ENCODE results near the gene TNS3.

Gene TNS3

DNA sequence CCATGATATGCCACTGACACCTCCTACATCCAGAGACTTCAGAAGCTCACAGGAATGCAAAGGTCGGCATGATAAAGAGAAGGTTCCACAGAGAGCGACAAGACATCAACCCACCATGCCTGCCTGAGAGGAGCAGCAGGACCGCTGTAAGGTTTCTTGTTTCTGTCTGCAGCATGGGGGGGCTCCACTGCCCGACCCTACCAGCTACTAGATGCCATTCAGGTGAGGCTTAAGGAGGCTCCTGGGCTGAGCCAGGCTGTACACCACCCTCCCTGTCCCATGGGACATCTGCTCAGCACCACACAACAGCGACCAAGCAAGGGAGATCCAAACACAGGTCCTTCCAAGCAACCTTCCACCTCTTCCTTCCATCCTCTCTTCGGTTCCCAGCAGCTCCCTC, 234.6 kb downstream of the TNS3 start:
- DNase-seq (ENCODE audit: low read depth, low spot score): no peak

DNA sequence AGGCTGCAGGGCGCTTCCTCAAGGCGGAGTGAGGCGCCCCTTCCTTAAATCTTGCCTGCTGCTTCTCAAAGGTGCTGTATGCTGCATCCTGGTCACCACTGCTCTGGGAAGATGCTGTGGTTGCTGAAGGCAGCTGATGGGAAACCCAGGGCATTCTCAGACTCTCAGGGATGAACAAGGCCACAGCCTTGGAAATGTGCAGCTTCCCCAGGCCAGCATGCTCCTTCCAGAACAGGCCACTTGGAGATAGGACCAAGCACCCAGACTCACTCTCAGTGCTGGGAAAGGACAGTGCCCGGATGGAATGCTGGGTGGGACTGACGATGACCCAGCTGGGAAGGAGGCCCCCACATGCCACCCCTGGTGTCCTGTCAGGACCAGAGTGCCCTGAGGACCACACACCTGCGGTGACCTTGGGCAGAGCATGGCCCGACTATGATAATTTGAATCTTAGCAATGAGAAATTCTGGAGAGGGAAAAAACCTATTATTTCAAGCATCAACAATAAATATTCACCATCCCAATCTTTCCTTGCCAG, 235.5 kb downstream of the TNS3 start:
- DNase-seq (ENCODE audit: low read depth, low spot score): no peak

GRCh38 chr7:47345857-47346298, 236.0 kb downstream of the TNS3 start:
- no peak for DNase-seq (ENCODE audit: low read depth, low spot score)

DNA sequence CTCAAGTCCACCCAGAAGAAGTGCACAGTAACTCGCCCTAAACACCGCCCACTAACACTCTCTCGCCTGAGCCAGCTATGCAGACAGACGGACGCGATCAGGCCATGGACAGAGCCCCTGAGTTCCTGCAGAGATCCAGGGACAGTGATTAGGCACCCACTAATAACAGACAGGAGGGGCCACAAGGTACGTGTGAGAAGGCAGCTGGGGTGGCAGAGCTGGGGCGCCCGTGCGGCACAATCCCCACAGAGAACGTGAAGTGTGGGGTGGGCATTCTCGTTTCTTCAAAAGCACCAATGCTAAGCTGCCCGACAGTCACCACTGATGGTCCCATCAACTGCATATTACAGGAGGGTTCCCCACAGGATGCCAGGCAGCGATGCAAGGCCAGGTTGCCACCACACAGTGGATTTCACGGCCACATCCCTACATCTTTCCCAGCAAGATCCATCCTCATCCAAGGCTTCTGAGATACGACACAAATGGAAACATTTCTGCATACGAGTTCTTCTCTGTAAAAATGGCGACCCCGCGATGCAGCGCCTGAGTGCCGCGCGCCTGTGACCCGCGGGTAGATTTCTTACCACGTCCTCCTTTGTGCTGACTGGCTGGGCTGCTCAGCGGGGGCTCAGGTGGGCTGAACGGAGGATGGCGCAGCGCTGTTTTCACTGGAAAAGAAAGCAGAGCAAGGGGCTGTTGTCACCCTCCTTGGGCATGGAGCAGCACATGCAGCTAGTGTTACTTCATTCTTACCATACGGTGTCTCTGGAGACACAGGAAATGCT, 237.5 kb downstream of the TNS3 start:
- no peak for DNase-seq (ENCODE audit: low read depth, low spot score)

DNA sequence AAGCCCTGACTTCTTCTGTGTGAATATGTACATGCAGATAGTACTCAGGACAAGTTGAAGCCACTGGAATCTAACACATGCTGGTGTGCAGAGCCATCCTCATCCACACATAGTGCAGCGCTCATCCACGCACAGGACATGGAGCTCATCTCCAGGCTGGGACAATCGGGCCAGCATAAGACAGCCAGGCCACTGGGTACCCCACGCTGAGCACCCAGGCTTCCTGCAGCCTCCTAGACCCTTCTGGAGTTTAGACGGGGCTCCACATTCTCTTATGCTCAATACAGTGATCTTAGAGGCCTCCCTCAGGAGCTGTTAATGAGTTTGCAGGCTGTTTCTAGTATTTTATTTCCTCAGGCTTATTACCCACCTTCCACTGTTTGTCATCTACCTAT, 238.9 kb downstream of the TNS3 start:
- DNase-seq (ENCODE audit: low read depth, low spot score): no peak

GRCh38 chr7:47342296-47343060, 239.4 kb downstream of the TNS3 start:
- DNase-seq (ENCODE audit: low read depth, low spot score): no peak

GRCh38 chr7:47340517-47340916, 241.4 kb downstream of the TNS3 start:
- no peak for DNase-seq (ENCODE audit: low read depth, low spot score)

- DNase-seq (ENCODE audit: low read depth, low spot score): no peak
Measured at GRCh38 chr7:47338026-47338425, 243.9 kb downstream of the TNS3 start.

- no peak for DNase-seq (ENCODE audit: low read depth, low spot score)
Measured at GRCh38 chr7:47337531-47337930, 244.4 kb downstream of the TNS3 start.

DNA sequence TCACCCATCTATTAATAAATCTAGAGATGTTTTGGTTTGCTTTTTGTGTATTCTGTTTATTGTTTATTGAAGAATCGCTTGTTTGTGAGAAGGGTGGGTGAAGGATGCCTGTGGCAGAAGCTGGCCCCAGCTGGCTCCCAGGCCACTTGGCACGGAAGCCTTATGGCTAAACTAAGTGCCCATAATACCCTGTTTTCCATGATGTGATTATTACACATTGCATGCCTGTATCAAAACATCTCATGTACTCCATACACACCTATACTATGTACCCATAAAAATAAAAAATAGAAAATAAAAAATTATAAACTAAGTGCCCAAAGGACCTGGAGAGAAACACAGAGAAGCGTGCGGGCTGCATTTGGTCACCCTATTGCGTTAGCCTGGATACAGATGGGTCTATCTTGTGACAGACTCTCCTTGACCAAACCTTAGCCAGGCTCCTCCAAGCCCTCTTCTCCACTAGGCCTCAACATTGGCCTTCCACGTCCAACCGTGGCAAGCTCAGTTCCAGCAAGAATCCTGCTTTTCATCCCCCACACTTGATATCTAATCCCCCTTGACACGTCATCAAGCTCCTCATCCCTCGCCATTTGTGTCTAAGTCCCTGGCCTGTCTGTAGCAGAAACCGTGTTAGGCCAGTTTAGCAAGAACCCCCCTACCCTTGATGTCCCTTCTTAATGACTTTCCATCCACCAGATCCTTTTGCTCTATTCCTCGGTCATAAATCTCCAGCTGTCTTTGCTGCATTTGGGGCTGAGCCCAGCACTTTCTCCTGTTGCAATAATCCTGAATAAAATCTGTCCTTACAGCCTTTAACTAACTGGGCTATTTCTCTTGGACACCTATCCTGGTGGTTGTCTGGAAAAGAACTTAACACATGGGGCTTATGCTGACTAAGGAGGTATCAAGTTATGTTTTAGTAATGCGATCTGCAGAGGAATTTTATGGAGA, 245.2 kb downstream of the TNS3 start:
- DNase-seq (ENCODE audit: low read depth, low spot score): no peak

DNA sequence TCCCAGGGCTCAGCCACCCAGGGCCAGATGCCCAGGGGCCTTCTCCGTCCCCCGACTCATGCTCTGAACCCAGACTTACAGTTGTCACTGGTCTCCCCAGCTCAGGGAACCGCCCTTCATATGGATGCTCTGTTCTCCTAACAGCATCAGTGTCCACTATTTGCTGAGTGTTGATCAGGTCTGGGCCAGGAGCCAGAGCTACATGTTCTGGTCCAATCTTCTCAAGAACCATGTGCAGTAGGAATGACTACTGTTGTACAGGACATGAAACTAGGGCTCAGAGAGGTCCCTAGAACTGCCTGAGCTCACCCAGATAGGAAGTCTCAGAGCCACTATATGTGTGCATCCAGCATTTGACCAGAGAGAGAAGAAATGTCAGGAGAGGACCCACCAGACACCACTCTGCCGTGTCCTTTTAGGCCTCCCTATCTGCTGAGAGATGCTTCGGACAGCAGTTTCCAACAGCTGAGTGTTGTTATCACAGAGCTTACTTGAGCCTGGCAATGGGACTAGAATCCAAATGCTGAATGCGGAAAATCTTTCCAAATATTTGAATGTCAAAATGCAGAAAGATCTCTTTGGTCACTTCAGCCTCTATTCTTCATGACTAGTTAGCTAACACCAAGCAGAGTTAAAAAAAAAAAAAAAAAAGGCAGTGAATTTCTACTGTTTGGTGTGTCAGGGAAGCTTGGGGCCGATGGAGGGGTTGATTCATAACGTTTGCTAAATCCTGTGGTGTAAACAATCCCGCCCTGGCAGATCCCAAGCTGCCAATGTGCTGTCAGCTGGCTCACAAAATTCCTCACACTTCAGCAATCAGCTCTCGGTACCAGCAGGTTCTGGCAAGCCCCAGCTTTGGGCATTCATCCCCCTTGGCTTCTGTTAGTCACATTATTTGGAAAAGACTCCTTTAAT, 246.1 kb downstream of the TNS3 start:
- DNase-seq (ENCODE audit: low read depth, low spot score): no peak

GRCh38 chr7:47335071-47335470, 246.8 kb downstream of the TNS3 start:
- DNase-seq (ENCODE audit: low read depth, low spot score): no peak

DNA sequence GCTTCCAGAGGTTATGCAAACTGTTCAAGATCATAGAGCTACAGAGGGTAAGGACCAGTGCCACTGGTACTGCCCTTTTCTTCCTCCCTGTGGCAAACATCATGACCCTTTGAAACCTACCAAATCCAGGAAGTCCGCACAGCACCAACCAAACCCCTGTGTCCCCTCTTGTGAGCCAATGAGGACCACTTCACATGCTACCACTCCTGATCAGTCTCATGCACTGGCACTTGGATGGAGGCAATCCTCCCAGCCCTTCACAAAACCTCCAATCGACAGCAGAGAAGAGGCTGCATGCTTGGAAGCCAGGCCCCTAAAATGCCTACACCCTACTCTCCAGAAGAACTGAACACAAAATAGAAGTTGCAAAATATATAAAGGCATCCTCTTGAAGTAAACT, 248.0 kb downstream of the TNS3 start:
- DNase-seq (ENCODE audit: low read depth, low spot score): no peak

- no peak for DNase-seq (ENCODE audit: low read depth, low spot score)
Measured at GRCh38 chr7:47333554-47333887, 248.4 kb downstream of the TNS3 start.

- no peak for DNase-seq (ENCODE audit: low read depth, low spot score)
Measured at GRCh38 chr7:47332681-47333553, 249.0 kb downstream of the TNS3 start.

- no peak for DNase-seq (ENCODE audit: low read depth, low spot score)
Measured at GRCh38 chr7:47332213-47332612, 249.7 kb downstream of the TNS3 start.

GRCh38 chr7:47331179-47331565, 250.7 kb downstream of the TNS3 start:
- no peak for DNase-seq (ENCODE audit: low read depth, low spot score)

GRCh38 chr7:47330561-47331178, 251.2 kb downstream of the TNS3 start:
- no peak for DNase-seq (ENCODE audit: low read depth, low spot score)

DNA sequence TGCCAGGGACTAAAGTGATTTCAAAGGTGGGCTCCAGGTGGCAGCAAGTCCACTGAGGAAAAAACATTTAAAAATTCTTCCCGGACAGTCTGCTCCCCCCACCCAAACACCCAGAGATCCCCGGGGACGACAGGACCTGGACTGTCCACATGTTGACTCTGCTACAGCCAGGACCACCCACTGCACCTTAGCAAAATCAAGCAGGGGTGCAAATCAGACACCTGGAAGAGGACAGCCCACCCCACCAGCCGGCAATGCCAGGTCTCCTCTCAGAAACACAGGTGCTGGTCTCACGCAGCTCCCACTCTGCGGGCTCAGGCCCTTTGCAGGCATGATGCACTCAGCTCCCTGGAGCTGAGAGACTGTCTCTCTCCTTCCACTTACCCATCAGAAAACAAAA, 251.9 kb downstream of the TNS3 start:
- DNase-seq (ENCODE audit: low read depth, low spot score): no peak
